GM12873 (cell line): ENCODE results near the gene FGF8.

Experiments used
- TF ChIP-seq, protein P1 (sequence below): IDR thresholded peaks from 2 replicates; pipeline ENCODE4 v1.5.1; 2012; ENCODE audit warnings: low read depth, mild to moderate bottlenecking, moderate library complexity, low read length, control low read depth; ENCODE audit not compliant: insufficient read depth; ENCODE audit errors: missing control alignments

FGF8 gene

DNA sequence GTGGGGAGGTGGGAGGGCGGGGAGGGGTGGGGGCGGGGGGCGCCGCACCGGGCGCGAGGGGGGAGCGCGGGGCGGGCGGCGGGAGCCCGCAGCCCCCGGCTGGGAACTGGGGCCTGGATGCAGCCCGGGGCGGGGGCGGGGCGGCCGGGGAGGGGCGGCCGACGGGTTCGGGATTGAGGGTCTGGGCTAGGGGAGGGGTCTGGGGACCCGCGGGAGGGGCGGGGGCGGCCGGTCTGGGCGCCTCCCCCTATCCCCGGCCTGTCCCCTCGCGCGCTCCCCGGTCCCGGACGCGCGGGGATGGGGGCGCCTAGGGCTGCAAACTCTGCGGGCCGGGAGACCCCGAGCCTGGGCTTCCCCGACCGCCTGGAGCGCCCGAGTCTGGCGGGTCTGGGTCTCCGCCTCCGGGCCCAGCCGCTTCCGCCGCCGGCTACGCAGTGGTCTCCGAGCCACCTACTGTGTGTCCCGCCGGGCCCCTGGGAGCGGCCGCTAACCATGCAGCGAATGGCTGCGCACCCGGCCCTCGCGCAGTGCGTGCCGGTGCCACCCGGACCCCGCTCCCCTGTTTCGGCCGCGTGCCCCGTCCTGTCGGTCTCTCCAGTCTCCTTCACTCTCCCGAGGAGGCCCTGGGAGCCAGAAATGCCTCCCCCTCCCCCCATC, 375 bp upstream of the FGF8 start:
- TF ChIP-seq, protein P1, sequence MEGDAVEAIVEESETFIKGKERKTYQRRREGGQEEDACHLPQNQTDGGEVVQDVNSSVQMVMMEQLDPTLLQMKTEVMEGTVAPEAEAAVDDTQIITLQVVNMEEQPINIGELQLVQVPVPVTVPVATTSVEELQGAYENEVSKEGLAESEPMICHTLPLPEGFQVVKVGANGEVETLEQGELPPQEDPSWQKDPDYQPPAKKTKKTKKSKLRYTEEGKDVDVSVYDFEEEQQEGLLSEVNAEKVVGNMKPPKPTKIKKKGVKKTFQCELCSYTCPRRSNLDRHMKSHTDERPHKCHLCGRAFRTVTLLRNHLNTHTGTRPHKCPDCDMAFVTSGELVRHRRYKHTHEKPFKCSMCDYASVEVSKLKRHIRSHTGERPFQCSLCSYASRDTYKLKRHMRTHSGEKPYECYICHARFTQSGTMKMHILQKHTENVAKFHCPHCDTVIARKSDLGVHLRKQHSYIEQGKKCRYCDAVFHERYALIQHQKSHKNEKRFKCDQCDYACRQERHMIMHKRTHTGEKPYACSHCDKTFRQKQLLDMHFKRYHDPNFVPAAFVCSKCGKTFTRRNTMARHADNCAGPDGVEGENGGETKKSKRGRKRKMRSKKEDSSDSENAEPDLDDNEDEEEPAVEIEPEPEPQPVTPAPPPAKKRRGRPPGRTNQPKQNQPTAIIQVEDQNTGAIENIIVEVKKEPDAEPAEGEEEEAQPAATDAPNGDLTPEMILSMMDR, result no peak

DNA sequence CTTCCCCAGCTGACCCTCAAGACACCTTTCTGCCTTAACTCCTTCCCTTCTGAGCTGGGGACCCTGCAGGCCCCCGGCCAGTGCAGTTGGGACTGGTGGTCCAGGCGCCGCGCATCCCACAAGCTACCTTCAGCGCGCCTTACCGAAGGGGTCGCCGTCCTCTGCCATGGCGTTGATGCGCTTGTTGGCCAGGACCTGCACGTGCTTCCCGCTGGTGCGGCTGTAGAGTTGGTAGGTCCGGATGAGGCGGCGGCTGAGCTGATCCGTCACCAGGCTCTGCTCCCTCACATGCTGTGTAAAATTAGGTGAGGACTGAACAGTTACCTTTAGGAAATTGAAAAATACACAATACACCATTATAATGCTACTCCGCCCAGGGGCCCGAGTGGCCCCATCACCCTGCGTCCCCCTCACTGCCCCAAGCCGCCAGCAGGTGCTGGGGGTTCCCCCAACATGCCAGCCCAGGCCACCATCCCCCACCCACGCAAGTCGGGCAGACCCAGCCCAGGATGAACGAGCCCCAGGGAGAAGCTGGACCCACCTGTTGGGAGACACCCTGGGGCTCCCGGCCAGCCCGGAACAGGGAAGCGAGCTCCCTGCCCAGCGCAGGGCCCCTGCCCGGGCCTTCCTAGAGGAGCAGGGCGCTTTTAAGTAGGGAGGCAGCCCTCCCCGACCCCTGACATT, 1.2 kb downstream of the FGF8 start:
- TF ChIP-seq, protein P1, result no peak

DNA sequence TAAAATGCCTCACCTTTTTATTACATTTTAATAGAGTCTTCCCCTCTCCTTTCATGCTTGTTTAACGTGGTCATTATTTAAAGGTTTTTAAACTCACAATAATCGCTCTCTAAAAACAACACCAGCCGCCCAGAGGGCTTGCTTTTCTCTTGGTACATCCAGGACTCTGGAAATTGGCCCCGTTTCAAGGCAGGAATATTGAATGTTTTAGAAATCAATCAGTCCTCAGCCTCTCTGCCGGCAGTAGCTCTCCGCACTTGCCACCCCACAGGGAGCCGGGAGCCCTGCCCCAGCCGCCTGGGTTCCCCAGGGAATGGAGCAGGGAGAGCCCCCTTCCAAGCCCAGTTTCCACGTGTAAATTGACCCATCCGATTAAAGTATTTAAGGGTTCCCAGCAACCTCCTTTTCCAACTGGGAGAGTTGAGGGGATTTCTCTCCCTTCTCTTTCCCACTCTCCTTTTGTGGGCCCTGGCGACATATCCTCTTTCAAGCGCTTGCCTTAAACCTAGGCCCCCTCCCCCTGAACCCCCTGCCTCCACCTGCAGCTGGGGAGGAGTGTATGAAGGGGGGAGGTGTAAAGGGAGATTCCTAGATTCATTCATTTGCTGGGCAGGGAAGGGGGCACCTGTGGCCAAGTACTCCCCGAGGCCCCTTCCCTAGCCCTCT, 1.9 kb downstream of the FGF8 start:
- TF ChIP-seq, protein P1, result no peak

DNA sequence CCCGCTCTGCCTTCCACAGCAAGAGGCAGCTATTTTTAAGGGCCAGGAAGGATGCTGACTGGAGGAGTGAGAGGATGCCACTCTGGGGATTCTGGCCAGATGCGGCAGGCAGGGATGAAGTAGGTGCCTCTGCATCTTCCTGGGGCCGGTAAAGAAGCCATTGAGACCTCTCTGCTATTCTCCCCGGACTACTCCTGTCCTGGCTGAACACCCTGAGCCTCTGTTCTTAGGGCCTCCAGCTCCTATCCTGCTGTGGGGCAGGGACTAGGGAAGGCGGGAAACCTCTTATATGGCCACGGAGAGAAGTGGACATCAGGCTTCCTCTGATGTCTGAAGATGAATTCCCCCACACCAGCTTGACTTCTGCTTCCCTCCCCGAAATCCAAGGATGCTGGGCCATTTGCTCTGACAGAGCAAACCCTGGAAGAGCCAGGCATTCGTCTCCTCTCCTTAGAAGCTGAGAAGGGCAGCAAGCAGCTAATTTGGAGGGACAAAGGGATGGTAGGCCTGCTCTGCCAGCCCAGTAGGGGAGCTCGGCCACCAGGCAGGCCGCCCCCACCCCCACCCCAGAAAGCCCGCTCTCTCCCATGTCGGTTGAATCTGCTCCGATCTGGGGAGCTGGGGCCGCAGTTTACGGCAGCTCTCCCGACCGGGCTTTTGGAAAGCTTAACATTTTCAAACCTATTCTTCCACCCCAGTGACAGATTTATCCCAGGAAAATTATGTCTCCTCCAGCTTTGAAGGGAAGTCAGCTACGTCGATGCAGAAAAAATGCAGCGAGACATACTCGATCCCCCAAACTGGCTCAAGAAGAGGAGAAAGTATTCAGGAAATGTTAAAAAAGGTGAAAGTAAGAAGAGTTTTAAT, 2.8 kb downstream of the FGF8 start:
- TF ChIP-seq, protein P1, result no peak

DNA sequence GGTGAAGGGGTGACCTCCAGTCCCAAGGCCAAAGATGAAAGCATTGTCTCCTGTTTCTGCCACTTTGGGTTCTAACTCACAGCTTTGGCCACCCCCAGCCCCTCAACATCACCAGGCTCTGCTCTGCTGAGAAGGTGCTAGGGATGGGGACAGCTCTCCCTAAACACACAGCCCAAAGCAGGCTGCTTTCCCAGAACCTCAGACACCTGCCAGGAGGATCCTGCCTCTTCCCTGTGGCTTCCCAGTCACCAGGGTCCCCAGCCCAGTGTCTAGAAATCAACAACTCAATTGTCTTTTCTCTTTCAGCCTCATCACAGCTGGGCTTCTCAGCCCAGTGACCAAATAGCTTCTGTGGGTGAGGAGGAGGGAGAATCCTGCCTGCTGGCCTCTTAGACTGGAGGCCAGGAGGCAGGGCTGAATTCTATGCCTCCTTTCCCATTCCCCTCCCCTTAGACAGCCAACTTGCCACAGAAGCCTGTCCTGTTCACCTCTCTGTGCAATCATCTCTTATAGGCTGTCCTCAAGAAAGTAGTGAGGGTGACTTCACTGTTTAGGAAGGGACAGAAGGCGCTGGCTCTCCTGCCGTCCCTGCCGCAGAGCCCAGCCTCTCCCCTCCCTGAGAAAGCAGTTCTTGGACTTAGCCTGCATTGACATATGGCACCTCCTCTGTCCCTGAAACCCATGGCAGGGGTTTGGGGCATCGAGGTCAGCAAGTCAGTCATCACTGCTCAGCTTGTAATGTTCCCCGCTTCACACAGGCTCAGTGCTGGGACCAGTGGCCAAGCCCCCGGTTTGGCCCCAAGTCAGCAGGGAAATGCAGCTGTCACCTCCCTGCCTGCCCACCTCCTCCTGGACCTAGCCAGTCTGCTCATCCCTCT, 3.7 kb downstream of the FGF8 start:
- TF ChIP-seq, protein P1, result no peak

DNA sequence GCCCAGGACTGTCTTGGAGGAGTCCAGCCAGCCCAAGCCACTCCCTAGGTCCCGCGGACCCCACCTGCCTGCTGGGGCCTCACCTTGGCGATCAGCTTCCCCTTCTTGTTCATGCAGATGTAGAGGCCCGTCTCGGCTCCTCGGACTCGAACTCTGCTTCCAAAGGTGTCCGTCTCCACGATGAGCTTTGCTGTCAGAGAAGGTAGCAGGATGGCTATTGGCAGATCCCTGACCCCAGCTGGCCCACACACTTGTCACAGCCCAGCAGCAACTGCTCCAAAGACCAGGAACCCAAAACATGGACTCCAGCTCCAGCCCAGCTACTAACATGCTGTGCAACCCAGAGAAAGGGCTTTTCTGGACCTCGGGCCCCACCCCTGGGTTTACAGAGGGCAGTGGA, 4.5 kb downstream of the FGF8 start:
- TF ChIP-seq, protein P1, result no peak
